ENCODE measurements around the gene ZNF638.

DNA sequence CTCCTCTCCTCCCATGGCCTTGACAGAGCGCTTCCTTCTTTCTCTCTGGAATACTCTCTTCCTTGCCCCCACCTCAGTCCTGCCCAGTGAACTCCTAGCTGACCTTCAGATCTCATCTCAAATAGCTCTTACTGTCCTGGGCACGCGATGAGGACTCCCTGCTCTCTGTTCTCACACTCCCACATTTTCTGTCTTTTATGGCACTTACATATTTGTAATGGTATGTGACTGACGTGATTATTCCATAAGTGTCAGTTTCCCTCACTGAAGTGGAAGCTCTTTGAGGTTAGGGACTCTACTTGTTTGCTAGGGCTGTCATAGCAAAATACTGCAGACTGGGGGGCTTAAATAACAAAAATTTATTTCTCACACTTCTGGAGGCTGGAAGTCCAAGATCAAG, 120.1 kb downstream of the ZNF638 start:
- TF ChIP-seq CTCF (IDR thresholded peaks at IDR 0.05; ENCODE audit: insufficient read depth, low read depth, low read length) (no peak), EZH2 (IDR thresholded peaks at IDR 0.05; ENCODE audit: insufficient read depth, low read length) (no peak)
